Kasumi-1 (cell line): ENCODE measurements around the gene AUTS2.

Source experiments
- DNase-seq, 2 experiments: peaks; one replicate each; lab custom pipeline; 2025; lab: John Stamatoyannopoulos, UW

The AUTS2 gene

GRCh38 chr7:70657989-70658632 is 1059.8 kb downstream of the AUTS2 start:
- DNase-seq = no peak

GRCh38 chr7:70659263-70659662 is 1061.0 kb downstream of the AUTS2 start:
- DNase-seq = no peak

- no peak for DNase-seq
Measured at GRCh38 chr7:70660154-70660818, 1062.0 kb downstream of the AUTS2 start.

- DNase-seq = no peak
Measured at GRCh38 chr7:70660819-70661191, 1062.5 kb downstream of the AUTS2 start.

GRCh38 chr7:70663680-70664079 is 1065.4 kb downstream of the AUTS2 start:
- no peak for DNase-seq

- DNase-seq = no peak
Measured at GRCh38 chr7:70665997-70666396, 1067.7 kb downstream of the AUTS2 start.

GRCh38 chr7:70667406-70667805 is 1069.1 kb downstream of the AUTS2 start:
- DNase-seq = no peak

- no peak for DNase-seq
Measured at GRCh38 chr7:70668606-70669358, 1070.5 kb downstream of the AUTS2 start.

GRCh38 chr7:70669854-70670253 is 1071.6 kb downstream of the AUTS2 start:
- no peak for DNase-seq

GRCh38 chr7:70670288-70670687 is 1072.0 kb downstream of the AUTS2 start:
- no peak for DNase-seq

- DNase-seq = no peak
Measured at GRCh38 chr7:70673778-70674570, 1075.7 kb downstream of the AUTS2 start.

- DNase-seq = no peak
Measured at GRCh38 chr7:70674571-70675010, 1076.3 kb downstream of the AUTS2 start.

- DNase-seq = no peak
Measured at GRCh38 chr7:70676243-70676642, 1078.0 kb downstream of the AUTS2 start.

GRCh38 chr7:70678621-70679251 is 1080.5 kb downstream of the AUTS2 start:
- no peak for DNase-seq

- DNase-seq = no peak
Measured at GRCh38 chr7:70679661-70680060, 1081.4 kb downstream of the AUTS2 start.

- DNase-seq = no peak
Measured at GRCh38 chr7:70680306-70680705, 1082.0 kb downstream of the AUTS2 start.

- DNase-seq = no peak
Measured at GRCh38 chr7:70680743-70681468, 1082.6 kb downstream of the AUTS2 start.

GRCh38 chr7:70681469-70682350 is 1083.4 kb downstream of the AUTS2 start:
- no peak for DNase-seq

- DNase-seq = no peak
Measured at GRCh38 chr7:70684173-70684572, 1085.9 kb downstream of the AUTS2 start.

- no peak for DNase-seq
Measured at GRCh38 chr7:70693321-70693685, 1095.0 kb downstream of the AUTS2 start.
